Subcutaneous abdominal adipose tissue (tissue), 5 donors: ENCODE measurements around the gene VMAC.
"Not testable (repeated sequence)": the region's sequence is repeated elsewhere in the genome, so short reads cannot be mapped to it uniquely, and the experiment has no call there.

Source experiments
- H3K27ac ChIP-seq: one replicate; pipeline ENCODE4 v1.7.0; 2013; ENCODE audit warnings: low read depth, mild to moderate bottlenecking, inconsistent platforms, low read length, moderate library complexity
- H3K27me3 ChIP-seq, 5 donors: one replicate each; pipeline ENCODE4 v1.7.0; 2013; ENCODE audit warnings: low read length in 5 of 5, inconsistent platforms in 1 of 5; ENCODE audit not compliant: control insufficient read depth in 5 of 5, insufficient read depth in 4 of 5
- H3K36me3 ChIP-seq, 5 donors: one replicate each; pipeline ENCODE4 v1.7.0; 2013; ENCODE audit warnings: low read length in 5 of 5; ENCODE audit not compliant: control insufficient read depth in 5 of 5, insufficient read depth in 5 of 5
- H3K4me1 ChIP-seq, 5 donors: one replicate each; pipeline ENCODE4 v1.7.0; 2013; ENCODE audit warnings: low read length in 5 of 5, mild to moderate bottlenecking in 3 of 5, moderate library complexity in 1 of 5; ENCODE audit not compliant: control insufficient read depth in 5 of 5, insufficient read depth in 5 of 5
- H3K4me3 ChIP-seq, 5 donors: one replicate each; pipeline ENCODE4 v1.7.0; 2013; ENCODE audit warnings: low read length in 5 of 5, low read depth in 1 of 5
- H3K9ac ChIP-seq, 5 donors: one replicate each; pipeline ENCODE4 v1.7.0; 2013; ENCODE audit warnings: low read length in 5 of 5, mild to moderate bottlenecking in 4 of 5, moderate library complexity in 3 of 5
- H3K9me3 ChIP-seq, 5 donors: one replicate each; pipeline ENCODE4 v1.7.0; 2013; ENCODE audit warnings: low read length in 5 of 5; ENCODE audit not compliant: control insufficient read depth in 5 of 5
- donor health status: healthy.
- donor health status: healthy.
- donor health status: healthy.
- donor health status: healthy.
- donor health status: healthy.

VMAC gene

DNA sequence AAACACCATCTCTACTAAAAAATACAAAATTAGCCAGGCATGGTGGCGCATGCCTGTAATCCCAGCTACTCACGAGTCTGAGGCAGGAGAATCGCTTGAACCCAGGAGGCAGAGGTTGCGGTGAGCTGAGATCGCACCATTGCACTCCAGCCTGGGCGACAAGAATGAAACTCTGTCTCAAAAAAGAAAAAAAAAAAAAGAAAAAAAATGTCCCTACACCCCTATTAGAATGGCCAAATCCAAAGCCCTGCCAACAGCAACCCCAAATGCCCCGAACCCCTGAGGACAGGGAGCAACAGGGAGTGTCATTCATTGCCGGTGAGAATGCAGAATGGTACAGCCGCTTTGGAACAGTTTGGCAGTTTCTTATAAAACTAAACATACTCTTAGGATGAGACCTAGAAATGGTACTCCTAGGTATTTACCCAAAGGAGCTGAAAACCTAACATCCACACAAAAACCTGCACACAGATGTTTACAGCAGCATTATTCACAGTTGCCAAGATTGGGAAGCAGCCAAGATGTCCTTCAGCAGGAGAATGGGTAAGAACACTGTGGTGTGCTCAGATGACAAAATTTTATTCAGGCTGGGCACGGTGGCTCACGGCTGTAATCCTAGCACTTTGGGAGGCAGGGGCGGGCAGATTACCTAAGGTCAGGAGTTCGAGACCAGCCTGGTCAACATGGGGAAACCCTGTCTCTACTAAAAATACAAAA is 21.4 kb upstream of the VMAC start:
- not testable (repeated sequence) for H3K9ac ChIP-seq, H3K36me3 ChIP-seq, H3K4me3 ChIP-seq, H3K27ac ChIP-seq, H3K4me1 ChIP-seq, H3K9me3 ChIP-seq
- H3K27me3 ChIP-seq = peaks cover 4 to 30% (median 14%) of the 10 kb centered on the region in 5 donors

DNA sequence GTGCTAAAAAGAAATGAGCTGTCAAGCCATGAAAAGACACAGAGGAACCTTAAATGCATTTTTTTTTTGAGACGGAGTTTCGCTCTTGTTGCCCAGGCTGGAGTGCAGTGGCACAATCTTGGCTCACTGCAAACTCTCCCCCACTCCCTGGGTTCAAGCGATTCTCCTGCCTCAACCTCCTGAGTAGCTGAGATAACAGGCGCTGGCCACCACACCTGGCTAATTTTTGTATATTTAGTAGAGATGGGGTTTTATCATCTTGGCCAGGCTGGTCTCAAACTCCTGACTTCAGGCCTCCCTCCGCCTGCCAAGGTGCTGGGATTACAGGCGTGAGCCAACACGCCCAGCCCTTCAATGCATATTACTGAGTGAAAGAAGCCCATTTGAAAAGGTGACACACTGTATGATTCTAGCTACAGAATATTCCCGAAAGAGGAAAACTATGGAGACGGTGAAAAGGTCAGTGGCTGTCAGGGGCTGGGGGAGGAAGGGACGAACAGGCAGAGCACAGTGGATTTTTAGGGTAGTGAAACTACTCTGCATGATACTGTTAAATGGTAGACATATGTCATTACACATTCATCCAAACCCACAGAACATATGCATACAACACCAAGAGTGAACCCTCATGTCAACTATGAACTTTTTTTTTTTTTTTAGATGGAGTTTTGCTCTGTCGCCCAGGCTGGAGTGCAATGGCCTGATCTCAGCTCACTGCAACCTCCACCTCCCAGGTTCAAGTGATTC is 20.4 kb upstream of the VMAC start:
- H3K36me3 ChIP-seq, H3K4me1 ChIP-seq, H3K27ac ChIP-seq, H3K9me3 ChIP-seq, H3K4me3 ChIP-seq, H3K9ac ChIP-seq: not testable (repeated sequence)
- H3K27me3 ChIP-seq = peaks cover under 1 to 25% (median 13%) of the 10 kb centered on the region in 5 donors

DNA sequence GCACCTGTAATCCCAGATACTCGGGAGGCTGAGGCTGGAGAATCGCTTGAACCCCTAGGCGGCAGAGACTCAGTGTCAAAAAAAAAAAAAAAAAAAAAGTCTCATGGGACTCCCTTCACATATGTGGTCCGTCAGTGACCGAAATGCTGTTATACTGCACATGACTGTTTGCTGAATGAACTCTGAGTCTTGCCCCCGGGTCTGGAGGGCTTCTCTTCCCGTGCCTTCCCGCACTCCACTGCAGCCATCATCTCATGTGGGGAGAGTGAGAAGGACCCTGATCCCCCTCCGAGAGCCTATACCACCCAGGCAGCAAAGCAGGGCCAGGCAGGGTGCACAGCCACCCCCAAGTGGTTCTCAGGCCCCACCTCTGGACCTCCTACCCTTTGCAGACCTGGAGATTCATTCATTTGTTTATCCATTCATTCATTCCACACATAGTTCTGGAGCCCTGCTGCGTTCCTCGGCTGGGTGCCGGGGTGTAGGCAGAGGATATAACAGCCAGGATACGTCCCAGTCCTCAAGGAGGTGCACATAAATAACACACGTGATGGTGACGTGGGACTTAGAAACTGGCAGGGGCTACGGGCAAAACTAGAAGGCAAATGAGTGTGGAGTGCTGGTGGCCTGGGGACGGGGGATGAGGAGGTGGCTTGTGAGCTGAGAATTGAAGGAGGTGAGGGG is 15.2 kb upstream of the VMAC start:
- H3K4me3 ChIP-seq = no peak overlapping the region
- H3K4me1 ChIP-seq = peaks cover 0 to 8% (median 0%) of the 10 kb centered on the region in 5 donors
- peaks cover 12 to 28% (median 16%) of the 10 kb centered on the region in 5 donors for H3K27me3 ChIP-seq
- peaks cover 0 to 7% (median 3%) of the 10 kb centered on the region in 5 donors for H3K36me3 ChIP-seq
- no peak overlapping the region for H3K9ac ChIP-seq
- H3K27ac ChIP-seq = no peak overlapping the region
- H3K9me3 ChIP-seq = no peaks in the 10 kb centered on the region

DNA sequence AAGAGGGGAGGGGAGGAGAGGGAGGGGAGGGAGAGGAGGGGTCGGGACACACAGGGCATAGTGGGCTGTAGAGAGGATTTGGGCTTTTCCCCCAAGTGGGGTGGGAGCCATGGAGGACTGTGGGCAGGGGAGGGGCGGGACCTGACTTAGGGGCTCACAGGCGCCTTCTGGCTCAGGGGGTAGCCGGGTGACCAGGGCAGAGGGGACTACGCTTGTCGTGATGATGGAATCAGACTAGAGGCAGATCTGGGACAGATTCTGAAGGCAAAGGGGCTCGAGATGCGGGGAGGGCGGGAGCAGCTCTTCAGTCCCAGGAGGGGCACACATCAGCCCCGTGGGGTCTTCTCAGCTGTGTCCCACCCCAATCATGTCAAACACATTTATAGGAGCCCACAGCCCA is 14.6 kb upstream of the VMAC start:
- Histone ChIP-seq H3K9ac (no peak overlapping the region), H3K4me1 (peaks cover 0 to 8% (median 0%) of the 10 kb centered on the region in 5 donors), H3K9me3 (no peaks in the 10 kb centered on the region), H3K36me3 (peaks cover 0 to 13% (median 10%) of the 10 kb centered on the region in 5 donors), H3K27me3 (peaks cover 12 to 28% (median 16%) of the 10 kb centered on the region in 5 donors), H3K27ac (no peak overlapping the region), H3K4me3 (no peak overlapping the region)

DNA sequence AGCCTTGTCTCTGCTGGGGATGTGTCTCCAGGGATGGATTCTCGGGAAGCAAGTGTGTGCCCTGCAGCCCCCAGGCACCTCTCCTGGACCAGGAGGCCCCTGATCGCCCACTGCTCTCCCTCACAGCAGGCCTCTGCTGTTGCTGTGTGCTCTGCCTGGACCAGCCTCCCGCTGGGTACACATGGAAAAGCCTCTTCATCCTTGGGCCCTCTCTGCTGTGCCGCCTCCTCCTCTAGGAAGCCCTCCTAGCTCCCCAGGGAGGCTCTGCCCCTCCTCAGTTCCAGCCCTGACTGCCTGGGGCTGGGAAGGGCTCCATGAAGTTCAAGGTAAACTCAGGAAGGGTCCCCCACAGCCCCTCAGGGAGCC is 13.1 kb upstream of the VMAC start:
- H3K4me3 ChIP-seq = no peak overlapping the region
- peaks cover 0 to 8% (median 0%) of the 10 kb centered on the region in 5 donors for H3K4me1 ChIP-seq
- H3K27me3 ChIP-seq = peaks cover 12 to 23% (median 13%) of the 10 kb centered on the region in 5 donors
- no peak overlapping the region for H3K27ac ChIP-seq
- no peaks in the 10 kb centered on the region for H3K9me3 ChIP-seq
- peaks cover 0 to 28% (median 24%) of the 10 kb centered on the region in 5 donors for H3K36me3 ChIP-seq
- H3K9ac ChIP-seq = no peak overlapping the region

DNA sequence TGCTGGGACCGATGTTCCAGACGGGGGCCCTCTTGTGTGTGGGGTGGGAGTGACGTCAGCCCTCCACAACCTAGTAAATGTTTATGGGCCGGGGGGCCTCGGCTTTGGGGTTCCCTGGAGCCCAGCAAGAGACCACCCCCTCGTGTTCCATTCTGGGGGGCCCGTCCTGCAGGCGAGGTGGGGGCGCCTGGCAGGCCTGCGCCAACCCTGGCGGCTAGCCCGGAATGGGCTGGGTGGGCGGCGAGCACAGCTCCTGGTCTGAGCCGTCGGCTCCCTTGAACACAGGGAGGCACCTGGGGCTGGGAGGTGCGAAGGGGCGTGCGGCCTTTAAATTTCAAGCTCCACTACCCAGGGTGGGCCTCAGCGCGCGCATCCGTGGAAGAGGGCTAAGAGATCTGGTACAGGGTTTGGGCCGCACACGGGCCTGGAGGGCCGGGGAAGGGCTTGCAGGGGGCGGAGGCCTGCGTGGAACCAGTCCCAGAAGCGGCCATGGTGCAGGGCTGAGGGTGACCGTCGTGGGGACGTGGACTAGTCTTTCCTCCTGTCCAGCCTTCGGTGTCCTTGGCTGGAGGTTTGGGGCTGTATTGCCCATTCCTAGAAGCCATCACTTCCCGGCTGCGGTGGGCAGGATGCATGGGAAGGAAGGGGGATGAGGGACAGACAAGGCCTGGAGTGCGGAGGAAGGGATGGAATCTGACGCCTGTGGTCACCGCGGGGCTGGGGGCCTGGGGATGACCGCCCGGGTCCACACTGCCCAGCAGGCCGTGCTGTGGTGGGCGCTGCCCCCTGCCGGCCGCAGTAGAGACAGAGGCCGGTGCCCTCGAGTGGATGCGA is 12.5 kb upstream of the VMAC start:
- Histone ChIP-seq H3K4me3 (no peak overlapping the region), H3K27me3 (peaks cover 11 to 21% (median 13%) of the 10 kb centered on the region in 5 donors), H3K9ac (no peak overlapping the region), H3K27ac (no peak overlapping the region), H3K36me3 (peaks cover 0 to 34% (median 28%) of the 10 kb centered on the region in 5 donors), H3K4me1 (peaks cover 0 to 8% (median 0%) of the 10 kb centered on the region in 5 donors), H3K9me3 (no peaks in the 10 kb centered on the region)

DNA sequence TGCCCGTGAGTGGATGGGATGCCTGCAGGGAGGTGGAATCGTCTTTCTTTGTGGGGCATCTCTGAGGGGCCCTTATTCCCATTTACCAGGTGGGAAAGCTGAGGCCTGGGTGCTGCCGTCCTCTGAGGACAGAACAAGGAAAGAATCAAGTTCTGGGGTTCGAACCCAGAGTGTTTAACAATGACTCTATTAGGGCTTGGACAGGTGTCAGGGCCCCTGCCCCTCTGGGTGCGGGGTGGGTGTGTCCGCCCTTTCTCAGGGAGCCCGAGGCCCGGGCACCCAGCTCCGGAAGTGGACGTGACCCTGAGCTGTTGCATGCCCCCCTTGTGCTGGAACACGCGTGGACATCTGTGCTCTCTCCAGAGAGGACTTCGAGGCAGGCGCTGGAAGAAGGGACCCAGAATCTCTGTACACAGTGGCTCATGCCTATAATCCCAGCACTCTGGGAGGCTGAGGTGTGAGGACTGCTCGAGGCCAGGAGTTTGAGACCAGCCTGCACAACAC is 11.8 kb upstream of the VMAC start:
- Histone ChIP-seq H3K4me1 (peaks cover 0 to 8% (median 0%) of the 10 kb centered on the region in 5 donors), H3K36me3 (peaks cover 0 to 36% (median 28%) of the 10 kb centered on the region in 5 donors), H3K9me3 (no peaks in the 10 kb centered on the region), H3K27ac (no peak overlapping the region), H3K9ac (no peak overlapping the region), H3K4me3 (no peak overlapping the region), H3K27me3 (peaks cover 11 to 21% (median 13%) of the 10 kb centered on the region in 5 donors)

DNA sequence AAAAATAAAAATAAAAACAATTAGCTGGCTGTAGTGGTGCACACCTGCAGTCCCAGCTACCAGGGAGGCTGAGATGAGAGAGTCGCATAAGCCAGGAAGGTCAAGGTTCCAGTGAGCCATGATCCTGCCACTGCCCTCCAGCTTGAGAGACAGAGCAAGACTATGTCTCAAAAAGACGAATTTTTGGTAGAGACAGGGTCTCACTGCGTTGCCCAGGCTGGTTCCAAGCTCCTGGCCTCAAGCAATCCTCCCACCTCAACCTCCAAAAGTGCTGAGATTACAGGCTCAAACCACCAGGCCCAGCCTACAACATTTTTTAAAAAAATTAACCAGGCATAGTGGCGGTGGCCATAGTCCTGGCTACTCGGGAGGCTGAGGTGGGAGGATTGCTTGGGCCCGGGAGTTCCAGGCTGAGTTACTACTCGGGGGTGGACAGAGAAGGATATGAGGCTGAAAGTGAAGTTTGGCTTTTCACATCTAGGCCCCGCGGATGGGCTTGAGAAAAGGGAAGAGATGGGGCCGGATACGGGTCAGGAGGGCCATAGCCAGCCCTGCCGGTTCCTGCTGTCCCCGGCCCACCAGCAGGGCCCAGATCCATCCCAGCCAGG is 11.3 kb upstream of the VMAC start:
- Histone ChIP-seq H3K9ac (no peak overlapping the region), H3K27ac (no peak overlapping the region), H3K36me3 (peaks cover 0 to 41% (median 28%) of the 10 kb centered on the region in 5 donors), H3K4me3 (no peak overlapping the region), H3K9me3 (no peaks in the 10 kb centered on the region), H3K27me3 (peaks cover 11 to 21% (median 13%) of the 10 kb centered on the region in 5 donors), H3K4me1 (peaks cover 0 to 8% (median 0%) of the 10 kb centered on the region in 5 donors)
